Nephron (organoid): ENCODE data around the gene PLPP1.

Experiments
- H3K27ac Mint-ChIP-seq, 3 experiments: 2 replicates each; pipeline ENCODE4 v1.8.0; 2020; ENCODE audit warnings: mixed read lengths in 3 of 3, mild to moderate bottlenecking in 2 of 3, moderate library complexity in 1 of 3
- H3K27me3 Mint-ChIP-seq: 2 replicates; pipeline ENCODE4 v1.8.0; 2021; ENCODE audit warnings: low read depth, mild to moderate bottlenecking, moderate library complexity, mixed read lengths
- H3K36me3 Mint-ChIP-seq: 2 replicates; pipeline ENCODE4 v1.8.0; 2020; ENCODE audit warnings: low read depth, mixed read lengths
- H3K4me1 Mint-ChIP-seq: 2 replicates; pipeline ENCODE4 v1.8.0; 2020; ENCODE audit warnings: mixed read lengths
- H3K4me3 Mint-ChIP-seq, 3 experiments: 2 replicates each; pipeline ENCODE4 v1.8.0; 2020; ENCODE audit warnings: mild to moderate bottlenecking in 3 of 3, mixed read lengths in 3 of 3, moderate library complexity in 2 of 3
- H3K9me3 Mint-ChIP-seq: 2 replicates; pipeline ENCODE4 v1.8.0; 2020; ENCODE audit warnings: mixed read lengths
- TF ChIP-seq, protein P1 (sequence below), 3 experiments: fragments of 200-600 bp; sonication (generic); IDR thresholded peaks; one replicate each; pipeline ENCODE4 v1.5.0; 2021; ENCODE audit warnings: antibody characterized with exemption in 3 of 3; ENCODE audit not compliant: unreplicated experiment in 3 of 3

The PLPP1 gene

DNA sequence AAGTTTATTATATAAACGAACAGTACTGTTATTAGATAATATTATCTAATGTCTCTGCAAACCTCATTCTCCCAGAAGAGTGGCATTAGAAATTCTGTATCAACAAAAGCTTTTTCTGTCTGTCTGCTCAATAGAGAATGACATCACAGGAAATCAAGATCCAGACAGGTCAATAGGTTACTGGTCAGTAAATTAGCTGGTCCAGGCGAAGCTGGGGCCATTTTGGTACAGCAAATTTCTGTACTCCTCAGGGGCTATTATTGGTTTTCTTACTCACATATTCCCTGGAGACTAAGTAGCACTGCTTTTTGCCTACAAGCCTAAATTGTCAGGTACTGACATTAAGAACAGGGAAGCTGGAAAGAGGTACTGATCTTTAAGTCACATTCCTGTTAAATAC is 80.5 kb downstream of the PLPP1 start:
- peaks cover 12% of the 10 kb centered on the region for H3K4me1 Mint-ChIP-seq
- no peak overlapping the region for H3K27ac Mint-ChIP-seq
- no peaks in the 10 kb centered on the region for H3K9me3 Mint-ChIP-seq
- H3K4me3 Mint-ChIP-seq: no peak overlapping the region
- TF ChIP-seq, protein P1, sequence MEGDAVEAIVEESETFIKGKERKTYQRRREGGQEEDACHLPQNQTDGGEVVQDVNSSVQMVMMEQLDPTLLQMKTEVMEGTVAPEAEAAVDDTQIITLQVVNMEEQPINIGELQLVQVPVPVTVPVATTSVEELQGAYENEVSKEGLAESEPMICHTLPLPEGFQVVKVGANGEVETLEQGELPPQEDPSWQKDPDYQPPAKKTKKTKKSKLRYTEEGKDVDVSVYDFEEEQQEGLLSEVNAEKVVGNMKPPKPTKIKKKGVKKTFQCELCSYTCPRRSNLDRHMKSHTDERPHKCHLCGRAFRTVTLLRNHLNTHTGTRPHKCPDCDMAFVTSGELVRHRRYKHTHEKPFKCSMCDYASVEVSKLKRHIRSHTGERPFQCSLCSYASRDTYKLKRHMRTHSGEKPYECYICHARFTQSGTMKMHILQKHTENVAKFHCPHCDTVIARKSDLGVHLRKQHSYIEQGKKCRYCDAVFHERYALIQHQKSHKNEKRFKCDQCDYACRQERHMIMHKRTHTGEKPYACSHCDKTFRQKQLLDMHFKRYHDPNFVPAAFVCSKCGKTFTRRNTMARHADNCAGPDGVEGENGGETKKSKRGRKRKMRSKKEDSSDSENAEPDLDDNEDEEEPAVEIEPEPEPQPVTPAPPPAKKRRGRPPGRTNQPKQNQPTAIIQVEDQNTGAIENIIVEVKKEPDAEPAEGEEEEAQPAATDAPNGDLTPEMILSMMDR (IDR thresholded peaks at IDR 0.05; ENCODE audit: unreplicated experiment in 3 of 3): no peak
- H3K36me3 Mint-ChIP-seq: peaks cover 27% of the 10 kb centered on the region
- H3K27me3 Mint-ChIP-seq: no peaks in the 10 kb centered on the region

DNA sequence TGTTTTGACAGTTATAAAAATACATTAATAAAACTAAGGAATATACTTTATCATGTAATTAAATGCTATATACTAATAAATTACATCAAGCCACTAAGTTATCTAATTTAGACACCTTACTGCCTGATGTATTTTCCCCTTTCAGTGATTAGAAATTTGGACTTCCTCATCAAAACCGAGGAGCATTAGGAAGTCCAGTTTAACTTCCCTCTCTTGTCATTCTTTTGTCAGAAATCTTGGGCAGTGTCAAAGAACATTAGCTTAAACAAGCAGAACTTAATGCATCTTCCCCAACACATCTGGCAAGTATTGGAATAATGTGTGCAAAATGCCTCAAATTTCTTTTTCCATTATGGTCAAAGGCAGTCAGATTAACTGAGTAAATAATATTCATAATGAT is 81.6 kb downstream of the PLPP1 start:
- Mint-ChIP-seq H3K27ac (no peak overlapping the region), H3K9me3 (no peaks in the 10 kb centered on the region), H3K36me3 (peaks cover 24% of the 10 kb centered on the region), H3K27me3 (no peaks in the 10 kb centered on the region), H3K4me1 (peaks cover 15% of the 10 kb centered on the region), H3K4me3 (no peak overlapping the region)
- TF ChIP-seq, protein P1 (IDR thresholded peaks at IDR 0.05; ENCODE audit: unreplicated experiment in 3 of 3): no peak

DNA sequence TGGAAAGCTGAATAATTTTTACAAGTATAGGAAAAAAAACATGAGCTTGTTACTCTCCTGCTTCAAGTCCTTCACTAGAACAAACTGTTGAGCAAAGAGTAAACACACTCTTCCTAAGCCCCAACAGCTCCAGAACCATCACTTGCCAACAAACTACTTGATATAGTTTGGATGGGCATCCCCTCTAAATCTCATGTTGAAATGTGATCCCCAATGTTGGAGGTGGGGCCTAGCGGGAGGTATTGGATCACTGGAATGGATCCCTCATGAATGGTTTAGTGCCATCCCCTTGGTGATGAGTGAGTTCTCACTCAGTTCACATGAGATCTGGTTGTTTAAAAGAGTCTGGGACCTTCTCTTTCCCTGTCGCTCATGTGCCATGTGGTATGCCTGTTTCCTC is 82.8 kb downstream of the PLPP1 start:
- Mint-ChIP-seq H3K36me3 (peaks cover 26% of the 10 kb centered on the region), H3K9me3 (no peaks in the 10 kb centered on the region), H3K27me3 (no peaks in the 10 kb centered on the region), H3K27ac (no peak overlapping the region), H3K4me3 (no peak overlapping the region), H3K4me1 (peaks cover 22% of the 10 kb centered on the region)
- TF ChIP-seq, protein P1 (IDR thresholded peaks at IDR 0.05; ENCODE audit: unreplicated experiment in 3 of 3): no peak

DNA sequence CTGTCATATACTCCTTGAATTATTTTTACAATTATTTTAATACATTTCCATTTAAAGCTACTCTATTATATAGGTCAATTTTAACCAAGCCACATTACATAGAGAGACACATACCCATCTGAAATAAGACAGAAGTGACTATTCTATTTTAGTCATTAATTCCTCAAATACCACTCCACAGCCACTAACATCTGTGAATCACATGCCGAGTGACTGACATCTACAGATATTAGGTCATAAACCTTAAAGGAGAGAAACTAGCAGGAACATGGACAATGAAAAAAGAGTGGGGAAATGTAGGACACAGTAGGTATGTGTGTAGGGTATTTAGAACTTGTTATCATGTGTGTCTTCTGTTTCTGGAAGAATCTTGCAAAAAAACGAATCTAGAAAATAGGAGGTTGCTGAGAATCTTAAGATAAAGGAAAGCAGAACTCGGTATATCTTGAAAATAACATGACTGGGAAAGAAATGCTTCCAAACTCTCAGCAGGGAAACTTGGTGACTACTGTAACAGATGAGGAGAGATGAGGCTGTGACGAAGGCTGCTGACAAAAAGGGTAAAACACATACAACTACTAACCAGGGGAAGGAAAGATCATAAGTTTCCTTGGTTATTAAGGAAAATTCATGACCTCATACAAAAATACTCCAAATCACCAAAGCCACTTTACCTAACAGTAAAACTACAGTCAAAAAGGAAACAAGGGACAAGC is 84.6 kb downstream of the PLPP1 start:
- Mint-ChIP-seq H3K9me3 (no peaks in the 10 kb centered on the region), H3K4me1 (peaks cover 37% of the 10 kb centered on the region), H3K4me3 (no peak overlapping the region), H3K27me3 (no peaks in the 10 kb centered on the region), H3K27ac (peak overlapping the region in 2 of 3 experiments; percentile 1 to 2), H3K36me3 (peaks cover 35% of the 10 kb centered on the region)
- TF ChIP-seq, protein P1 (IDR thresholded peaks at IDR 0.05; ENCODE audit: unreplicated experiment in 3 of 3): no peak

DNA sequence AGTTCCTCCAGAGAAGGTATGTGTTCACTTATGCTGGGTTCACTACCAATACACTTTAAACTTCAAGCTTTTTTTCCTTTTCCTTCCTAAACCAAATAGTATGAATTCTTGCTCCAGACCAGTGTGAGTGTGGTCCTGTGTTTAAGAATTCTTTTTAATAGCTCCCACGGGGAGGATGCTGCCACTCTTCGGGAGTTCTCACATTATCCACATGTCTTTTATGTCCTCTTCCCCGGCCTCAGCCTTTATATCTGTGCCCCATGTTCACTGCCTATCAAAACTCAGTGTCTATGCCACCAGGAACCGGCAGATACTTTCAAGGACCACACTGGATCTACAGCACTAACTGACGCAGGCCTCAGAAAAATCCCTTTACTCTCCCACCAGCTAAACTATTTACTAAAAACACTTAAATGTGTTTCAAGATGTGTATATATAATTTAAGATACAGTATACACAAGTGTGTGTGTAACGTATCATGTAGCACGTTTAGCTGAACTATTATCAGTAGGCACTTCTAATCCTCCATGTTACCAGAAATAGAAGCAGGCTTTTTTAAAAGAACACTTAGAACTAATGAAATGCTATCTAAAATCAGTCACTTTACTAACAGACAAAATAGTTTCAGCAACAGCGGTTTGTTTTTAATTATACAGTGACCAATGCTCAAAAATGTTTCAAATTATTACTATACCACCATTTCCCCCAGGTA is 88.0 kb downstream of the PLPP1 start:
- TF ChIP-seq, protein P1 (IDR thresholded peaks at IDR 0.05; ENCODE audit: unreplicated experiment in 3 of 3): no peak
- peaks cover 24% of the 10 kb centered on the region for H3K36me3 Mint-ChIP-seq
- peaks cover 51% of the 10 kb centered on the region for H3K4me1 Mint-ChIP-seq
- peak overlapping the region; percentile 38 to 71 (median 53) for H3K27ac Mint-ChIP-seq
- H3K27me3 Mint-ChIP-seq: no peaks in the 10 kb centered on the region
- no peaks in the 10 kb centered on the region for H3K9me3 Mint-ChIP-seq
- H3K4me3 Mint-ChIP-seq: no peak overlapping the region
